ENCODE data around the gene MRPS10.

GRCh38 chr6:42163981-42164380 lies 53.7 kb downstream of the MRPS10 start:
- TF ChIP-seq FOS (IDR thresholded peaks at IDR 0.05; ENCODE audit: borderline replicate concordance, extremely low read depth, insufficient read length) (no peak), ESRRA (IDR thresholded peaks at IDR 0.05; ENCODE audit: low read length) (no peak)

Measured in GM12878 (cell line).